RKO (cell line): ENCODE results near the gene PSMB11.

ENCODE experiments used
- DNase-seq: peaks from one replicate; pipeline ENCODE4 v3.0.0-alpha.2; 2016; ENCODE audit warnings: low spot score

Gene PSMB11

GRCh38 chr14:23085458-23085857 is 43.4 kb downstream of the PSMB11 start:
- no peak for DNase-seq

- no peak for DNase-seq
Observed at GRCh38 chr14:23086565-23086964, 44.6 kb downstream of the PSMB11 start.

GRCh38 chr14:23089498-23090253 is 47.7 kb downstream of the PSMB11 start:
- DNase-seq, result no peak

- DNase-seq, result no peak
Observed at GRCh38 chr14:23090254-23090636, 48.2 kb downstream of the PSMB11 start.

GRCh38 chr14:23091294-23092225 is 49.5 kb downstream of the PSMB11 start:
- DNase-seq, result no peak

GRCh38 chr14:23093104-23093503 is 51.1 kb downstream of the PSMB11 start:
- no peak for DNase-seq

- DNase-seq, result no peak
Observed at GRCh38 chr14:23093526-23093925, 51.5 kb downstream of the PSMB11 start.
